Stimulated activated CD4-positive, alpha-beta T cell treated with anti-CD3 and anti-CD28 coated beads, Interleukin-1b, Interleukin-23, amount 100 ng/mL, for 1 hour (primary cell): ENCODE data around the gene MKNK2.

Source experiments
- DNase-seq, 2 donors: peaks; one replicate each; pipeline ENCODE4 v3.0.0-alpha.2; 2020; ENCODE audit warnings: low read depth in 2 of 2

MKNK2 gene

GRCh38 chr19:2058570-2059421 is 7.8 kb upstream of the MKNK2 start:
- DNase-seq, result no peak

GRCh38 chr19:2057484-2058469 is 6.7 kb upstream of the MKNK2 start:
- DNase-seq, result no peak

DNA sequence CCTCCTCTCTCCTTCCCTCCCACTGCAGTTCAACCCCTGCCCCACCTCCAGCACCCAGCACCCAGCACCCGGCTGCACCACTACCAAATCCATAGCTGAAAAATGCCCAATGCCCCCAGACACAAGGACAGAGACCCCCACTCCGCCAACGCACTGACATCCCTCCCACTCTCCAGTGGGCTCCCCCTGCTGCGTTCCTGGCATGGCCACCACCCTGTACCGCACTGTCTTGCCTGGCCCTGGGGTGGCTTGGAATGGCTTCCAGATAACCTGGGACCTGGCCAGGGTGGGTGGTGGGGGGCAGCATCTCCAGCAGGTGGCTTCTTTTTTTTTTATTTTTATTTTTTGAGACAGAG is 5.8 kb upstream of the MKNK2 start:
- DNase-seq, result no peak

GRCh38 chr19:2055931-2056836 is 5.1 kb upstream of the MKNK2 start:
- no peak for DNase-seq

- DNase-seq, result no peak
These were observed 3.7 kb upstream of the MKNK2 start for GRCh38 chr19:2054763-2055162.

DNA sequence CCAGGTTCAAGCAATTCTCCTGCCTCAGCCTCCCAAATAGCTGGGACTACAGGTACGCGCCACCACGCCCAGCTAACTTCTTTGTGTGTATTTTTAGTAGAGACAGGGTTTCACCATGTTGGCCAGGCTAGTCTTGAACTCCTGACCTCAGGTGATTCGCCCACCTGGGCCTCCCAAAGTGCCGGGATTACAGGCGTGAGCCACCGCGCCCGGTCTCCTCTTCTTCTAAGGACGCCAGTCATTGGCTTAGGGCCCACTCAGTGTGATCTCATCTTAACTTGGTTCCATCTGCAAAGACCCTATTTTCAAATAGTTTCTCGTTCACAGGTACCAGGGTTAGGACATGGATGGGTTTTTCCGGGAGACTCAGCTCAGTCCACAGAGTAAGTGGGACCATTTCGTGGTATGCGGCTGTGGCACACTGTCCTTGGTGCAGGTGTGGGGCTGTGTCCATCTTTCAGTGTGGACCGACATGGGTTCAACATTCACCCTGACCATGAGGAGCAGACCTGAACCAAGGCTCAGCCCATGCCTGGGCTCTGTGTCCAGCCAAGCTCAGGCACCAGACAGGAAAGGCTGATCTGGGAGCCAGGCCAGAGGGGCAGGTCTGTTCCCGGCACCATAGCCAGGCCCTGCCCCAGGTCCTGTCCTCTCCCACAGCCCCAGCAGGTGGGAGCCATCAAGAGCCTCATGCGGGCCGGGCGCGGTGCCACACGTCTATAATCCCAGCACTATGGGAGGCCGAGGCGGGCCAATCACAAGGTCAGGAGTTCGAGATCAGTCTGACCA is 2.8 kb upstream of the MKNK2 start:
- DNase-seq, result no peak

DNA sequence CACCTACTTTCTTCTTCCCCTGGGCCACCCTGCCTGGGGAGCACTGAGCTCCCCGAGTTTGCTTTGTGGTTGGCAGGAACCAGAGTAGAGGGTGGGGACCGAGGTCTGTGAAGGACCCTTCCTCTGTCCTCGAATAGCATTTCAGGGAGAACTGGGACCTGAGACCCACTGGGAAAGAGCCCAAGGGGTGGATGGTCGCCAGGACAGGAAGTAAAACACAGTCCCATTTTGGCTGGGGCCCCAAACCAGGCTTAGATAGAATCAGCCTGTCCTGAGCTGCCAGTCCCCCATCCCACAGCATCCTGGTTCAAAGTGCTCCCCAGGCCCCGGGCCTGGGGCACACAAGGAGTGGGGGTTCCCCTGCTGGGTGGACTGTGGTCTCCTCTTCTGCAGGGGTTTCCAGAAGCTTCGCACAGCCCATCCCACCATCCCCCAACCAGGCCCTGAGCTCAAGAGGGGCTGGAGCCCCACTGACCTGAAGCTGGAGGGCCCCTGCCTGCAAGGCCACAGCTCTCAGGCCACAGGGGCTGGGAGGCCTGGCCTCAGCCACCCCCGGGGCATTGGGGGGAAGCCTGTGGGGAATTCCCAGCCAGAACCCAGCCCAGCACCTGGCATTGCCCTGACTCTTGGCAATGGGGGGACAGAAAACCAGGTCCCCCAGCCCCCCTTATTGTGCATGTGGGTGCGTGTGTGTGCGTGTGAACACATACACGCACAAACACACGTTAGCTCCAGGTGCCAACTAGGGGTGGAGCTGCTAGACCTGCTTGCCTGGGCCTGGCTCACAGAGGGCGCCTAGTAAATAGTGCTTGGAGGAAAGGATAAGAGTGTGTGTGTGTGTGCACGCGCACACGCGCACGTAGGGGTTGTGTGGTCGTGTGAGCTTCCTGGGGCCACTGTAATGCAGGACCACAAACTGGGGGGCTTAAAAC is 995 bp upstream of the MKNK2 start:
- no peak for DNase-seq

DNA sequence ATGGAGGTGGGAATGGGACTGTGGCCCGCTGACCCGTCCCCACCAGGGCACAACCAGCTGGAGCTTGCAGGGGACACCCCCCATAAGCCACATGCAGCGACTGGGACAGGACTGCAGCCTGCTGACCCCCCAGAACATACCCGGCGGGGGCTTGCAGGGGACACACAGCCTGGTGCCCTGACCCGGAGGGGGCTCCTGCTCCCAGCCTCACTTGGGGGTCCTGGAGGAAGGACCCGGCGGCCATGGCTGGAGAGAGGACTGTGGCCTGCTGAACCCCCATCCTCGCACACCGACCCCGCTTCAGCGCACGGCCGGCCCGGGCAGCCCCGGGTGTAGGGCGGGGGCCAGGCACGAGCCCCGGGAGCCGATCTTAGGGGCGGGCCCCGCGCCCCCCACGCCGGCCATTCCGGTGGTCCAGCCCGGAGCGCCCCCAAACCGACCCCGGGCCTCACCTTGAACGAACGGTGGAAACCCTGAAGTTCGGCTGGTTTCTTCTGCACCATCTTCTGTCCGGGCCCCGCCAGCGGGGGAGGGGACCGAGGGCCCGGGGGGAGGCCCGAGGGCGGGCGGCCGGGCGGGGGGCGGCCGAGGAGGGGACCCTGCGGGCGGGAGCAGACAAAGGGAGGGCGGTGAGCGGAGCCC is 574 bp downstream of the MKNK2 start:
- no peak for DNase-seq

GRCh38 chr19:2049741-2050348 is 1.2 kb downstream of the MKNK2 start:
- no peak for DNase-seq

DNA sequence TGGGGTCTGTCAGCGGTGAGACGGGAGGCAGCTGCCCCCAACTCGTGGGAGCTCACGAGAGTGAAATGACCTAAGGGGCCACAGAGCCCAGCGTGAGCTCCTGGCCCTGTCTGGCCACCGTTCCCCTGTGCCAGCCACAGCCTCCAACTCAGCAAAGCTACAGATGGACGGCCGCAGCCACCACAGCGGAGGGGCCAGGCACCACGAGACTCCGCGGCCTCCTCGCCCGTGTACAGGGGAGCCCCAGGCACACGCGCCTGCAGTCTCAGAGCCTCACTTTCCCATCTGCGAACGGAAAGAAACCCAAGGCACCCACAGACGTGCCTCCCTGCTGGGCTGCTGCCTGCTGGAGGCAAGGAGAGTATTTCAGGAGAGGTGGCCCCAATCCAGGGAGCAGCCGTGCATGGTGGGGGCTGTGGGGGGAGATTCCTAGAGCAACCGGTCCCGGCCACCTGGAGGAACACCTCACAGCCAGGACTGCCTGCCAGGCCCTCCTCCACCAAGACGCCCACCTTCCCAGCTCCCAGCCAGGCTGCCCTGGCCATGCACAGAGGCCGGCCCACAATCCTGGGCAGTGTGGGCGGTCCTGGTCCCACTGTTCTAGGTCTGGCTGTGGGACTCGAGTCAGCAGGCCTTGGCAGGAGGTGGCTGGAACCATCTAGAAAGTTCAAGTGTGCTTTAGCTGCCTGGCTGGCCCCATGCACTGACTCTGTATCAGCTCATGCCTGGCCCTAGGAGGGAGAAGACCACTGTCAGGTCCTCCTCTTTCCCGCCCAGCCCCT is 1.9 kb downstream of the MKNK2 start:
- DNase-seq, result no peak

DNA sequence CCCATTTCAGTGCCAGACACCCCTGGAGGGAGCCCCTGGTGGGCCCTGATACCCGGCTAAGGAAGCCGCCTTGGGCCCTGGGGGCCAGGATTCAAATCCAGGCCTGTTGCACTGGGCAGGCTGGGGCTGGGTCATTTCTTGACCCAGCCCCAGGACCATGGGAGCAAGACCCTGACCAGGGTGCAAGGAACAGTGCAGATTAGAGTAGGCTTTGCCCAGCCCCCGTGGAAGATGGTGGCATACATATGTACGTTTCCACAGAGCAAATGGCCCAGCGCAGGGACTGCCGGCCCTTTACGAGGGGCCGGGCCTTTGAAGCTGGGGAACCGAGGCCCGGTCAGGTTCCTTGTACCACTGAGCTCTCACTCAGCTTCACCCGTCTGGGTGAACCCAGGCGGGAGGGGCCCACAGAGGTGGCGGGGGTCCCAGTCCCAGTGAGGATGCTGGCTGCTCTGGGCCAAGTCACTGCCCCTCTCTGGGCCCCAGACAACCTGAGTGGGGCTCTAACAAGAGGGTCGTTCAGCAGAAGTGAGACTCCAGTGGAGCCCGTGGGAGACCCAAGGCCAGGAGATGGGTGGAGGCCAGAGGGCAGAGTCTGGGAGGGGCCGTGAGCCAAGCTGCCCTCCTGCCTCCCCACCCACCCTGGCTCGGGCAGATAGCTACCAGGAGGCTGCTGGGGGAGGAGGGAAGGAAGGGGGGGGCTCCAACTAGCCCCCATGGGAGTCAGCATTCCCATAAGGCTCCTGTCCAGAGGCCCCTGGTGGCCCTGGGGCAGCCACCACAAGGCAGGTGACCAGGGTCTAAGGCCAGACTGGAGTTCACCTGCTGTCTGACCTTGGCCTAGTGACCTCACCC is 2.7 kb downstream of the MKNK2 start:
- no peak for DNase-seq

DNA sequence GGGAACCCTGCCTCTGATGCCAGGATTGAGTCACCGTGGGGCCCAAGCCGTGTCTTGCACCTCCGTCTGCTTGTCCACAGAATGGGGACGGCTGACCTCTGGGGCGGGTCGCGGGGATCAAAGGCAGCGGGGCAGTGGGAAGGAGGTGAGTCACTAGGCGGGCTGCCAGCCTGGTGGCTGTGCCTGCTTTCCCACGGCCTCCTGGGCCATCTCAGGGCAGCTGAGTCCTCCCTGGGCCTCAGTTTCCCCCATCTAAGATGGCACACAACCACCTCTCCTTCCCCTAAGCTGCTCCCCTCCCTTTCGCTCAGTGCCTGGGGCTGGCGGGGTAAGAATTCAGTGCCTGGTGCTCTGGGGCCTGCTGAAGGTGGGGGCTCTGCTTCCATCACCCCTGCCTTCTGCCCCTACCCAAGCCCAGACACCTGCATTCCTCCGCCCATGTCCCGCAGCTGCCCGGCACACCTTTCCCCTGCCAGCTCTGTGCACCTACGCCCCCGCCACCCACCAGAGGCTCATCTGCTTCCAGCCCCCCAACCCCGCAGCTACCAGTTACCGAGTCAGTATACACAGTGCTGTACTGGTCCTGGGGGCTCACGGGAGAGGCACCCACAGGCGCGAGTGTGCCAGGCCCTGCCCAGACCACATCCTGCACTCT is 3.5 kb downstream of the MKNK2 start:
- DNase-seq, result no peak

- no peak for DNase-seq
These were observed 4.0 kb downstream of the MKNK2 start for GRCh38 chr19:2047076-2047448.

DNA sequence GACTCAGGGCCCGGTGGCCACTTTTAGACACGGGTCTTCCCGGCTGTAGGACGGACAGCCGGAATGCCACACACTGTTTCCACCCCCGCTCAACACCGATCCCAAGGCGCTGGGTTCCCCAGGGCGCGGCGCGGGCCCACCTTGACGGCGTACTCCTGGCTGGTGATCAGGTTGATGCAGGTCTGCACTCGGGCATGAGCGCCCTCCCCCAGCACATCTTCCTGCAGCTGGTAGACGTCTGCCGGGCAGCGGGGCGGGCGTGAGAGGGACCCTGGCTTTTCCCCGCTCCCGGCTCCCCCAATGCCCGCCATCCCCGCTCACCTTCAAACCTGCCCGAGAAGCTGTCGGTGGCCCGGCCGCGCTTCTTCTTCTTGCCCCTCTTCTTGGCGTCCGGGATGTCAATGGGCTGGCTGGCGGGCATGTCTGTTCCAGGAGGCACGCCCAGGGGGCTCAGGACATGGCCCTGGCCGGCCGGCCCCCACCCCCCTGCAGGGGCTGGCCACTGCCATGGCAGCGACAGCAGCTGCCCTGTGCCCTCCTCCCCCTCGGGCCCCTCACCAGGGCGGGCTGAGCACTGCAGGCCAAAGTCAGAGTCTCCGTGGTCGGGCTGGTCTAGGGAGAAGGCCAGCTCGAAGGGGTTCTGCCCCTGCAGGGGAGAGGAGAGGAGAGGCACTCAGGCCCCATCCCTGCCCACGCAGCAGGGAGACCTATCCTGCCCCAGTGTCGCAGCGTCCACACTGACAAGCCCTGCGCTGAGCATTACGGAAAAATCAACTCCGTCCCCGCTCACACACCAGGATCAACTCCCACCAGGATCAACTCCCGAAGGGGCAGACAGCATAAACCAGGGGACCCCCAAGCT is 4.8 kb downstream of the MKNK2 start:
- no peak for DNase-seq

DNA sequence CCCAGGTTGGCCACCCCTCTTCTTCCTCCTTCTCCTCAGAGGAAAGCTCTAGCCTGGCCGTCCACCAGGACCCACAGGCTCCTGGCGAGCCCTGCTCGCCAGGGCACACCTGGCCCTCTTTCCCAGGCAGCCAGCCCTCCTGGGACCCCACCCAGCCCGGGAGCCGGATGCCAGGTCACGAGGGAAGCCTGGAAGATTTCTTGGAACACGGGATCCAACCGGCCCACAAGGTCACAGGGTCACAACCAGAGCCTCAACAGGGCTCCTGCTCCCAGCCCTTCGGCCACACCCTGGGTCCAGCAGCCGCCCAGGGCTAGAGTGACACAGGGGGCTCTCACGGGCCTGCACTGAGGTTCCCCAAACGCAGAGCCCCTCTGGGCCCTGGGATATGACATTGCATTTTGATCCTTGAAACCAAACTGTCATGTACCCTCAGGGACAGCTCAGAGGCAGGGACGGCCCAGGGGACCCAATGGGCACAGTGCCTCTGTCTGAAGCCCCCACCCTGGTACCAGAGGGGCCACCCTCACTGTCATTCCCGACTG is 5.5 kb downstream of the MKNK2 start:
- no peak for DNase-seq
